HepG2 (cell line): ENCODE measurements around the gene TEX19. TPM values are rescaled to one million over a fixed set of nuclear protein-coding genes. Genes with fewer than 3 reads are reported as not detected.

ENCODE experiments used
- FOXP1 ChIP-seq, 2 experiments: fragments of 450-650 bp in 1 of 2; IDR thresholded peaks; 2 replicates each; pipeline ENCODE4 v1.6.1; 2017 to 2018; ENCODE audit warnings: antibody characterized with exemption in 1 of 2
- HDAC2 ChIP-seq: sonication (generic); formaldehyde crosslinking; IDR thresholded peaks from 2 replicates; pipeline ENCODE4 v1.4.0; 2020; ENCODE audit warnings: missing genetic modification reagents
- HMGXB3 ChIP-seq: sonication (generic); formaldehyde crosslinking; IDR thresholded peaks from 2 replicates; pipeline ENCODE4 v1.4.0; 2020; ENCODE audit warnings: missing genetic modification reagents, borderline replicate concordance
- HMGXB4 ChIP-seq, 2 experiments: sonication (generic) in 1 of 2; formaldehyde crosslinking in 1 of 2; IDR thresholded peaks; 2 replicates each; pipeline versions ENCODE4 v1.4.0 to v1.6.1; 2018 to 2020; ENCODE audit warnings: missing genetic modification reagents in 2 of 2, borderline replicate concordance in 1 of 2, low read depth in 1 of 2, mild to moderate bottlenecking in 1 of 2, missing biosample characterization in 1 of 2
- MYPOP ChIP-seq: sonication (generic); formaldehyde crosslinking; IDR thresholded peaks from 2 replicates; pipeline ENCODE4 v1.8.1; 2023; ENCODE audit warnings: mild to moderate bottlenecking, moderate library complexity, missing genetic modification reagents
- PAX8 ChIP-seq: sonication (generic); formaldehyde crosslinking; IDR thresholded peaks from 2 replicates; pipeline ENCODE4 v1.8.0; 2022; ENCODE audit warnings: mild to moderate bottlenecking, missing genetic modification reagents, borderline replicate concordance
- SKI ChIP-seq: fragments of 450-650 bp; IDR thresholded peaks from one replicate; pipeline ENCODE4 v1.6.1; 2018; ENCODE audit warnings: mild to moderate bottlenecking; ENCODE audit not compliant: partially characterized antibody
- SP5 ChIP-seq: IDR thresholded peaks from 2 replicates; pipeline ENCODE4 v1.6.1; 2016; ENCODE audit warnings: low read depth, borderline replicate concordance
- ZNF142 ChIP-seq: sonication (generic); formaldehyde crosslinking; IDR thresholded peaks from 2 replicates; pipeline ENCODE4 v1.4.0; 2020; ENCODE audit warnings: missing genetic modification reagents
- ZNF282 ChIP-seq: fragments of 450-650 bp; IDR thresholded peaks from 2 replicates; pipeline ENCODE4 v1.6.1; 2018; ENCODE audit not compliant: partially characterized antibody
- ZNF556 ChIP-seq: sonication (generic); formaldehyde crosslinking; IDR thresholded peaks from 2 replicates; pipeline ENCODE4 v1.4.0; 2020; ENCODE audit warnings: mild to moderate bottlenecking, missing genetic modification reagents, borderline replicate concordance
- ZNF607 ChIP-seq: sonication (generic); formaldehyde crosslinking; IDR thresholded peaks from 2 replicates; pipeline ENCODE4 v1.5.1; 2020; ENCODE audit warnings: missing genetic modification reagents, mild to moderate bottlenecking, borderline replicate concordance
- ZNF652 ChIP-seq: IDR thresholded peaks from 2 replicates; pipeline ENCODE4 v1.6.1; 2016; ENCODE audit warnings: low read depth, borderline replicate concordance
- polyA plus RNA-seq, 8 experiments: library from polyadenylated mRNA; depleted of rRNA in 3 of 8; stranded (reverse) in 7 of 8; unstranded in 1 of 8; fragments of >200 nt; fragmentation: Illumina TruSeq in 4 of 8; extraction: Trizol in 4 of 8; gene quantifications; 2 replicates each; pipeline versions ENCODE4 v1.2.1 to v1.2.3, GENCODE V29; 2011 to 2016; ENCODE audit warnings: low read depth in 4 of 8, missing spikeins in 1 of 8, mixed read lengths in 1 of 8; ENCODE audit not compliant: insufficient read depth in 1 of 8
- total RNA-seq, 5 experiments: library from RNA; depleted of rRNA; stranded (reverse); fragments of >200 nt; fragmentation: Illumina TruSeq; extraction: Trizol; gene quantifications; 2 replicates each; pipeline ENCODE4 v1.2.3, GENCODE V29; 2016; ENCODE audit warnings: low read depth in 1 of 5

The TEX19 gene
- total and polyA plus RNA-seq, 2 of the 13 experiments (the other 11 are each of a cell fraction or from before 2014, with no cell fraction given) = 1.3 to 6.0 TPM

DNA sequence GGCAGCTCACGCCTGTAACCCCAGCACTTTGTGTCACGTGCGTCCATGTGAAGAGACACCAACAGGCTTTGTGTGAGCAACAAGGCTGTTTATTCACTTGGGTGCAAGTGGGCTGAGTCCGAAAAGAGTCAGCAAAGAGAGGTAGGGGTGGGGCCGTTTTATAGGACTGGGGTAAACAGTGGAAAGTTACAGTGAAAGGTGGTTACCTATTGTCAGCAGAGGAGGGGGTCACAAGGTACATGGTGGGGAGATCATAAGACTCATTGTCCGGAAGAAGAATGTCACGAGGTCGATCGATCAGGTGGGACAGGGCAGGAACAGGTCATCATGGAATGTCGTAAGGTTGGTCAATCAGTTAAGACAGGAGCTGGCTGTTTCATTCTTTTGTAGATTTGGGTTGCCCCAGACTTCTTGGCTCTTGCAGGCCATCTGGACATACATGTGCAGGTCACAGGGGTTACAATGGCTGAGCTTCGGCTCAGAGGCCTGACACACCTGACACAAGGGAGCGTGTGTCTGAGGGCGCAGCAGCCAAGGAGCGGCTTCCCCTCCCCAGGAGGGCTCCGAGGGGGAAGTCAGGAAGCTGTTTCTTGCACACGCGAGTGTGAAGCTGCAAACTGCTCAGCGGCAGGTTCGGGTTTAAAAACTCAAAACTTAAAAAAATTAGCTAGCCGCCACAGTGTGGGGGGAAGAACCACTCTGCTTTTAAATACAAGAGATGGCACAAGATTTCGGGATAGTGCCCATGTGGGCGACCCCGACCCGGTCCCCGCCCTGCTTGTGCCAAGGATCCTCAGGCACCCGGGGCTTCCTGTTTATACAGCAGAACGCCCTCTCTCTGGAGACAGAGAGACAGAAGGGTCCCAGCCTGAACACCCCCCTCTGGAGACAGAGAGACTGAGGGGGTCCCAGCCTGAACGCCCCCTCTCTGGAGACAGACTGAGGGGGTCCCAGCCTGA is 12.4 kb upstream of the TEX19 start (continued):
- TF ChIP-seq ZNF556 (CRISPR knock-in tag) = peak; percentile 87; the same call in 1 of the 2 replicates
- no peak for TF ChIP-seq ZNF282
- peak; percentile 75 for TF ChIP-seq SKI
- peak; percentile 58 for TF ChIP-seq ZNF652
- peak; percentile 96 for TF ChIP-seq SP5
- TF ChIP-seq FOXP1 (IDR thresholded peaks at IDR 0.05) = peak; percentile 99
- TF ChIP-seq FOXP1 (CRISPR knock-in tag; IDR thresholded peaks at IDR 0.05) = peak; percentile 99
- peak; percentile 99 for TF ChIP-seq HDAC2 (CRISPR knock-in tag)
- TF ChIP-seq ZNF142 (CRISPR knock-in tag) = peak; percentile 77; the same call in 1 of the 2 replicates
- peak; percentile 63; the same call in 1 of the 2 replicates for TF ChIP-seq MYPOP (CRISPR knock-in tag)
- TF ChIP-seq HMGXB3 (CRISPR knock-in tag) = peak; percentile 81
- TF ChIP-seq HMGXB4 (CRISPR knock-in tag; IDR thresholded peaks at IDR 0.05; ENCODE audit: borderline replicate concordance in 1 of 2, low read depth in 1 of 2) = peak in 1 of 2 experiments; percentile 77; a peak in 2 of 4 replicates
- peak; percentile 73; the same call in 1 of the 2 replicates for TF ChIP-seq PAX8 (CRISPR knock-in tag)
- TF ChIP-seq ZNF607 (CRISPR knock-in tag) = peak; percentile 97; the same call in 1 of the 2 replicates
